LNCAP (cell line): ENCODE results near the gene SCFD2.

ENCODE experiments used
- TF ChIP-seq, protein P1 (sequence below): fragments of 450-650 bp; IDR thresholded peaks from 2 replicates; pipeline ENCODE4 v1.5.1; 2017; ENCODE audit warnings: mild to moderate bottlenecking

SCFD2 gene

DNA sequence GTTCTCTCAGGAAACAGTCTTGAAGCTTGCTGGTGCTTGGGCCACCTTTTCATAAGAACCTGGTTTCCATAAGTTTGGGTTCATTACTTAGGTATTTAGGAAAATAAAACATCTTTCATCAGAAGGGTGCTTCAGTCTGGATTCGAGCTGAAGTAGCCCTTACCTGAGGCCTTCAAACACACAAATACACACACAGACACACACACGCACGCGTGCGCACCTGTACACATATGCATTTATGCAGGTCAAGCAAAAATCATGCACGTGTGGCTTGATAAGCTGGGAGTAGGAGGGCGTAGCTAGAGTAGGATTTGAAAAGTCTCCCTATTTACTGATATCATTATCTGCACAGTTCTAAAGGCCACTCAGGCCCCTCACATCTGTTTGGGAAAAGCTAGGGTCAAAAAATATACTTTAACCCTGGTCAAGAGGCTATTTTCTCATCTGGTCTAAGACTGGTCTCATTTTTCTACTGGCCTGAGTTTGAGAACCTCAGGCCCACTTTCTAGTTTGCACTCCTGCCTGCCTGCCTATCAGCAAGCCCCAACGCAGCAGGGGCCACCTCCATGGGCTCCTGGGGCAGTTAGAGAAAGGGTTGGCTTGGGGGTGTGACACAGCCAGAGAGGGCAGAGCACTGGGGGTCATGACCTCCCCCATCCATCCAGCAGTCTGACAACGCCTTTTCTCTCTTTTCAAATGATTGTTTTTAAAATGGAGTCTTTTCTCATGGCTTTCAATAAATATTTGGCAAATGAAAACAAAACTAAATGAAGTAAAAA is 439.5 kb downstream of the SCFD2 start:
- TF ChIP-seq, protein P1, sequence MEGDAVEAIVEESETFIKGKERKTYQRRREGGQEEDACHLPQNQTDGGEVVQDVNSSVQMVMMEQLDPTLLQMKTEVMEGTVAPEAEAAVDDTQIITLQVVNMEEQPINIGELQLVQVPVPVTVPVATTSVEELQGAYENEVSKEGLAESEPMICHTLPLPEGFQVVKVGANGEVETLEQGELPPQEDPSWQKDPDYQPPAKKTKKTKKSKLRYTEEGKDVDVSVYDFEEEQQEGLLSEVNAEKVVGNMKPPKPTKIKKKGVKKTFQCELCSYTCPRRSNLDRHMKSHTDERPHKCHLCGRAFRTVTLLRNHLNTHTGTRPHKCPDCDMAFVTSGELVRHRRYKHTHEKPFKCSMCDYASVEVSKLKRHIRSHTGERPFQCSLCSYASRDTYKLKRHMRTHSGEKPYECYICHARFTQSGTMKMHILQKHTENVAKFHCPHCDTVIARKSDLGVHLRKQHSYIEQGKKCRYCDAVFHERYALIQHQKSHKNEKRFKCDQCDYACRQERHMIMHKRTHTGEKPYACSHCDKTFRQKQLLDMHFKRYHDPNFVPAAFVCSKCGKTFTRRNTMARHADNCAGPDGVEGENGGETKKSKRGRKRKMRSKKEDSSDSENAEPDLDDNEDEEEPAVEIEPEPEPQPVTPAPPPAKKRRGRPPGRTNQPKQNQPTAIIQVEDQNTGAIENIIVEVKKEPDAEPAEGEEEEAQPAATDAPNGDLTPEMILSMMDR: no peak

DNA sequence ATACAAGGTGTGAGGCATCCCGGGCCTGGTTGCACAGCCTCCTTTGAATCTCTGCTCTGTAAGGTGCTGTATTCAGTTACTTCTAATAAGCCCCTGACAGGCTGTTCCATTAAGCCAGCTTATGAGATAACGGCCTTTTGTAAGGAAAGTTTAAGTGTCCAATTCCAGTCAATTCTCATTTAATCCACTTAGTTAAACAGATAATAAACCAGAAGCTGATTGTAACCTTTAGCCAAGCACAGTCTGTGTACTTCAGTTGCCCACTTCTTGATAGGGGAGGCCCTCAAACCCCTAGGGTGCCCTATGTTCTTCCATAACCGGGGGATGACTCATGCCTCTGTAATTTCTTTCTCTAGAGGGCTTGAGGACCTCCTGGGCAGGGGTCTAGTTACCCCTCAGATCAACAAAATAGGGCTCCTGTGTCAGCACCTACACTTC is 440.3 kb downstream of the SCFD2 start:
- TF ChIP-seq, protein P1: no peak

- TF ChIP-seq, protein P1: no peak
These were observed 446.4 kb downstream of the SCFD2 start for GRCh38 chr4:52919461-52919860.

- TF ChIP-seq, protein P1: no peak
These were observed 448.0 kb downstream of the SCFD2 start for GRCh38 chr4:52917817-52918216.

DNA sequence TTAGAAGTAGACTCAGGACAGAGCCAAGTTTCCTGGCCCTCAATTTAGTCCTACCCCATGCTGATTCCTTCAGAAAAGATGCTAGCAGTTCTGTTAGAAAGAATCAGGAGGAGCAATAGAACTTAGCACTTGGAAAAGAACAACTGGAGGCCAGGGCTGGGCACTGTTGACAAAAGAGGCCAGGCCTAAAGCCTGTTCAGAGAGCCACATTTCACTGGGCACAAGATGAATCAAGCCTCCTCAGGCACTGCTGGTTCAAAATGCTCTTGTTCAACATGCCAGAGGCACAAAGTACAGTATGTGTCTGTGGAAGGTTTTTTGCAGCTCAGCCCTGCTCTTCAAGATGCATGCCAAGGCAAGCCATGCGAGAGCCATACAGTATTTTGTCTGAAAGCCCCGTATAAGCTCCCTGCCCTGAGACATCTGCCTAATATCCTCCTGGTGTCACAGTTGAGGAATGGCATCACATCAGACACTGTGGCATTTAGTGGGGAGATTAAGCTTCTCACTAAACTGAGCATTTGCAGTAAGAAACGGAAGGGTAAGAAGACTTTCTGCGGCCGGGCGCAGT is 450.0 kb downstream of the SCFD2 start:
- TF ChIP-seq, protein P1: no peak

DNA sequence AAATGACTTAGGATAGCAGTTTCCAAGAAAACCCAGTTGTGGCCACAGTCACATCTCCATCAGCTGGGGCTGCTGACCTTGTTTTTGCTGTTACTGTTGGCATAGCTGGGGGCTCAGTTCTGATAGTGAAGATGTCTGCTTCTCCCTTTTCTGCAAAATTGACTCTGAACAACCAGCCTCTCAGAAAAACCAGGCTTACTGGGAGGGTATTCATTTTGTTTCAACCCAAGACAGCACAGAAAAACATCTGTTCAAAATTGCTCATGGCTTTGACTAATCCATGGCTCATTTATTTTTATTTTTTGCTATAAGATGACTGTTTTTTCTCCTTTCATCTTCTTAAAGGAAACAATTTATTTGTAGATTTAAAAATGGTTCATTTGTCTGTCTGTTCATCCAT is 450.7 kb downstream of the SCFD2 start:
- TF ChIP-seq, protein P1: no peak

- TF ChIP-seq, protein P1: no peak
These were observed 451.7 kb downstream of the SCFD2 start for GRCh38 chr4:52914051-52914605.
